GM12892 (cell line): Measurements from ENCODE around the gene WDR13.

Experiments used
- POLR2A ChIP-seq: IDR thresholded peaks from 2 replicates; pipeline ENCODE4 v1.6.1; 2011; ENCODE audit warnings: low read depth, low read length, control low read depth
- POLR2AphosphoS5 ChIP-seq: IDR thresholded peaks from 2 replicates; pipeline ENCODE4 v1.6.1; 2011; ENCODE audit warnings: low read depth, low read length, control low read depth
- TAF1 ChIP-seq: IDR thresholded peaks from 2 replicates; pipeline ENCODE4 v1.6.1; 2011; ENCODE audit warnings: low read depth, mild to moderate bottlenecking, control low read depth, low read length, borderline replicate concordance

DNA sequence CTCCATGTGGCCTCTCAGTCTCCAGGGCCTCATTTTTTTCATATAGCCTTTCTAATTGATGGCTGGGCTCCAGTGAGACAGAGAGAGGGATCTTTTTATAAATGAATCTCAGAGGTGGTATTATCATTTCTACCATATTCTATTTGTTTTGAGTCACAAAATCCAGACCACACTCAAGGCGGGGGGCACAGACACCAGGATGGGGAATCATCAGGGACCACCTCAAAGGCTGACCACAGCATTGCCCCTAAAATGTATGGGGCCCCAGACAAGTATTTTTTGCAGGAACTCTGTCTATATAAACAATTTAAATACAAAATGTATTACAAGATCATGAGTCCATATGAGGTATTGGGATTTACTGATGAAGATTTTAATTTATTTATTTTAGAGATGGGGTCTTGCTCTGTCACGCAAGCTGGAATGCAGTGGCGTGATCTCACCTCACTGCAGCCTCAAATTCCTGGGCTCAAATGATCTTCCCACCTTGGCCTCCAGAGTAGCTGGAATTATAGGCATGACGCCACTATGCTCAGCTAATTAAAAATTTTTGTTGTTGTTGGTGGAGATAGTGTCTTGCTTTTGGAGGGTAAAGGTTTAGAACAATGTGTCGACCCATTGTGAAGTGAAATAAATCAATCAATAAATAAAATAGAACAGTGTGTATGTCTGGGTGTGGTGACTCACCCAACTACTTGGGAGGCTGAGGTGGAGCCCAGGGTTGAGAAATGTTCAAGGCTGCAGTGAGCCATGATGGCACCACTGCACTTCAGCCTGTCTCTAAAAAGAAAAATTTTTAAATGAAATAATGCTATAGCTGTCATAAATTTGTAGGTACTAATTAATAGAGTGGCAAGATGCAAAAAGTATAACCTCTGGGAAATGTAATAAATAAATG lies 29.4 kb downstream of the WDR13 start:
- TF ChIP-seq TAF1 (no peak), POLR2AphosphoS5 (no peak), POLR2A (no peak)
